PC-9 (cell line): ENCODE measurements around the gene EID1. TPM values are rescaled to one million over a fixed set of nuclear protein-coding genes. Genes with fewer than 3 reads are reported as not detected.
"Not testable (repeated sequence)": the region's sequence is repeated elsewhere in the genome, so short reads cannot be mapped to it uniquely, and the experiment has no call there.

Experiments
- BruUV-seq: library from RNA; stranded (reverse); fragments of 400-500 nt; replicated peaks from 2 replicates; lab custom pipeline; 2021; lab: Mats Ljungman, UMichigan
- CTCF ChIA-PET: fragments of 300-600 bp; sonication (Branson Sonifier 250); formaldehyde crosslinking; loops from one replicate; lab custom pipeline; 2022; ENCODE audit warnings: antibody characterized with exemption; lab: Charles Lee
- POLR2A ChIA-PET: fragments of 300-600 bp; sonication (Branson Sonifier 250); formaldehyde crosslinking; loops from one replicate; lab custom pipeline; 2022; ENCODE audit warnings: antibody characterized with exemption; ENCODE audit not compliant: unreplicated experiment; lab: Charles Lee
- DNase-seq, 2 experiments: peaks; one replicate each; pipeline versions ENCODE4 v3.0.0 to v3.0.0-alpha.2; 2015 to 2022; ENCODE audit warnings: mixed read lengths in 1 of 2
- H2AFZ ChIP-seq: fragments of 200-600 bp; sonication (generic); 2 replicates; pipeline ENCODE4 v1.8.1; 2017; ENCODE audit warnings: antibody characterized with exemption
- H3F3A ChIP-seq: fragments of 200-600 bp; sonication (generic); 2 replicates; pipeline ENCODE4 v1.8.1; 2017; ENCODE audit warnings: antibody characterized with exemption, mild to moderate bottlenecking, low read depth; ENCODE audit not compliant: insufficient read depth
- H3K27ac ChIP-seq: fragments of 200-600 bp; sonication (generic); 2 replicates; pipeline ENCODE4 v1.6.1; 2016; ENCODE audit warnings: mixed run types
- H3K27me3 ChIP-seq: fragments of 200-600 bp; sonication (generic); 2 replicates; pipeline ENCODE4 v1.6.1; 2016; ENCODE audit warnings: low read depth, mixed run types; ENCODE audit not compliant: insufficient read depth
- H3K36me3 ChIP-seq: fragments of 200-600 bp; sonication (generic); 2 replicates; pipeline ENCODE4 v1.6.1; 2016; ENCODE audit warnings: low read depth, mixed run types
- H3K4me1 ChIP-seq: fragments of 200-600 bp; sonication (generic); replicated peaks from 2 replicates; pipeline ENCODE4 v1.6.1; 2016; ENCODE audit warnings: mixed run types; ENCODE audit not compliant: insufficient read depth
- H3K4me2 ChIP-seq: fragments of 200-600 bp; sonication (generic); 2 replicates; pipeline ENCODE4 v1.6.1; 2017; ENCODE audit warnings: mixed run types
- H3K4me3 ChIP-seq: fragments of 200-600 bp; sonication (generic); 2 replicates; pipeline ENCODE4 v1.6.1; 2016; ENCODE audit warnings: mixed run types
- H3K79me2 ChIP-seq: fragments of 200-600 bp; sonication (generic); 2 replicates; pipeline ENCODE4 v1.6.1; 2017; ENCODE audit warnings: low read depth, mixed run types
- H3K9me2 ChIP-seq: fragments of 200-600 bp; sonication (generic); 2 replicates; pipeline ENCODE4 v1.8.1; 2017; ENCODE audit warnings: mild to moderate bottlenecking; ENCODE audit not compliant: insufficient read depth
- H3K9me3 ChIP-seq: fragments of 200-600 bp; sonication (generic); 2 replicates; pipeline ENCODE4 v1.8.1; 2016; ENCODE audit warnings: low read depth; ENCODE audit not compliant: insufficient read depth
- H4K20me1 ChIP-seq: fragments of 200-600 bp; sonication (generic); 2 replicates; pipeline ENCODE4 v1.8.1; 2017; ENCODE audit not compliant: insufficient read depth
- EZH2 ChIP-seq: fragments of 200-600 bp; sonication (generic); IDR thresholded peaks from 2 replicates; pipeline ENCODE4 v1.8.0; 2017; ENCODE audit warnings: antibody characterized with exemption, low read depth
- intact Hi-C: fragments of 100-400 bp; cut with micrococcal nuclease; formaldehyde crosslinking; loops from one replicate; pipeline ENCODE4 v1.10.0; 2022; ENCODE audit not compliant: unreplicated experiment
- total RNA-seq: library from RNA; stranded (reverse); gene quantifications from 2 replicates; pipeline ENCODE4 v1.2.3, GENCODE V29; 2021
- TF ChIP-seq, protein P1 (sequence below): fragments of 200-600 bp; sonication (generic); conservative IDR thresholded peaks from 2 replicates; pipeline ENCODE4 v1.6.1; 2017; ENCODE audit warnings: mixed run types, antibody characterized with exemption, mild to moderate bottlenecking, moderate library complexity

EID1 gene
- total RNA-seq, 1 experiment from 2014 or later, result 73.9 TPM

DNA sequence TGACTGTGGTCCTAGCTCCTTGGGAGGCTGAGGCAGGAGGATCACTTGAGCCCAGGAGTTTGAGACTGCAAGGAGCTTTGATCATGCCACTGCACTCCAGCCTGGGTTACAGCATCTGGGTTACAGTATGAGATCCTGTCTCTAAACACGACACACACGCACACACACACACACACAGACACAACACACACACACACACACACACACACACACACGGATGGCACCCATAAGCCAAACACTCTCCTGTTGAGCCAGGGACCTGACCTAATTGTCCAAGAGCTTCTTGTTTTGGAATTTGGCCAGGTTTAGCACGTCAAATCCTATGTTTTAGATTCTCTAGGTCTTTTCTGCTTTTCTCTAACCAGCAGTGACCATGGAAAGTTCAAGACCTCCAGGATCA, 26.8 kb downstream of the EID1 start:
- ChIA-PET CTCF (no interaction called here), POLR2A (no interaction called here)
- Histone ChIP-seq H3K9me3 (no peaks in the 10 kb centered on the region), H2AFZ (no peak overlapping the region), H3K4me1 (no peaks in the 10 kb centered on the region), H3K4me3 (no peak overlapping the region), H3K36me3 (no peaks in the 10 kb centered on the region), H3K79me2 (no peaks in the 10 kb centered on the region), H3F3A (no peaks in the 10 kb centered on the region), H3K27ac (no peak overlapping the region), H3K27me3 (no peaks in the 10 kb centered on the region), H3K4me2 (no peak overlapping the region), H4K20me1 (no peaks in the 10 kb centered on the region), H3K9me2 (no peaks in the 10 kb centered on the region)
- TF ChIP-seq EZH2, result no peak
- TF ChIP-seq, protein P1, sequence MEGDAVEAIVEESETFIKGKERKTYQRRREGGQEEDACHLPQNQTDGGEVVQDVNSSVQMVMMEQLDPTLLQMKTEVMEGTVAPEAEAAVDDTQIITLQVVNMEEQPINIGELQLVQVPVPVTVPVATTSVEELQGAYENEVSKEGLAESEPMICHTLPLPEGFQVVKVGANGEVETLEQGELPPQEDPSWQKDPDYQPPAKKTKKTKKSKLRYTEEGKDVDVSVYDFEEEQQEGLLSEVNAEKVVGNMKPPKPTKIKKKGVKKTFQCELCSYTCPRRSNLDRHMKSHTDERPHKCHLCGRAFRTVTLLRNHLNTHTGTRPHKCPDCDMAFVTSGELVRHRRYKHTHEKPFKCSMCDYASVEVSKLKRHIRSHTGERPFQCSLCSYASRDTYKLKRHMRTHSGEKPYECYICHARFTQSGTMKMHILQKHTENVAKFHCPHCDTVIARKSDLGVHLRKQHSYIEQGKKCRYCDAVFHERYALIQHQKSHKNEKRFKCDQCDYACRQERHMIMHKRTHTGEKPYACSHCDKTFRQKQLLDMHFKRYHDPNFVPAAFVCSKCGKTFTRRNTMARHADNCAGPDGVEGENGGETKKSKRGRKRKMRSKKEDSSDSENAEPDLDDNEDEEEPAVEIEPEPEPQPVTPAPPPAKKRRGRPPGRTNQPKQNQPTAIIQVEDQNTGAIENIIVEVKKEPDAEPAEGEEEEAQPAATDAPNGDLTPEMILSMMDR, result no peak
- intact Hi-C loops, result no loop called here
- no peak for DNase-seq
- no TSS peak for BruUV-seq

GRCh38 chr15:48905216-48905615, 27.3 kb downstream of the EID1 start:
- POLR2A ChIA-PET, result no interaction called here
- no peak overlapping the region for H3K4me2 ChIP-seq
- CTCF ChIA-PET, result no interaction called here
- BruUV-seq, result no TSS peak
- intact Hi-C loops, result no loop called here
- no peaks in the 10 kb centered on the region for H3K36me3 ChIP-seq
- H3K9me2 ChIP-seq, result no peaks in the 10 kb centered on the region
- no peak for DNase-seq
- TF ChIP-seq EZH2, result no peak
- TF ChIP-seq, protein P1, result no peak
- H3K27ac ChIP-seq, result no peak overlapping the region
- H4K20me1 ChIP-seq, result no peaks in the 10 kb centered on the region
- no peaks in the 10 kb centered on the region for H3K79me2 ChIP-seq
- no peaks in the 10 kb centered on the region for H3K27me3 ChIP-seq
- H3K4me1 ChIP-seq, result no peaks in the 10 kb centered on the region
- no peak overlapping the region for H2AFZ ChIP-seq
- no peaks in the 10 kb centered on the region for H3F3A ChIP-seq
- H3K4me3 ChIP-seq, result no peak overlapping the region
- no peaks in the 10 kb centered on the region for H3K9me3 ChIP-seq

DNA sequence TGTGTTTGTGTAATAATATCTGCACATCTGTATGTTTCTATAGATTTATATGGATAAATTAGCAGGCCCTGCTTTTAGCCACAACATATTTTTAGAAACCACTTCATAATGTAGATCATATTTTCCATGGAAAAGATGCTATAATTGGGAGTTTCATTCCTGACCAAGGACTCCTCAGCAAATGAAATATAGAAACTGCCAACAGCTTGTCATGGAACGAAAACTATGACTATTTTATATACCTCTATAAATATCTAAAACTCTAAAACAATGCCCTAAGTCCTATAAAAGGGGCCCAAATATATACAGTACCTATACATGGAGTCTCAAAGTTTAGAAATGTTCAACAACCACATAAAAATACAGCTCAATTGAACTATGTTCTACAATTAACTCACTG, 27.9 kb downstream of the EID1 start:
- no peaks in the 10 kb centered on the region for H3K9me3 ChIP-seq
- no peak for DNase-seq
- H2AFZ ChIP-seq, result no peak overlapping the region
- no peaks in the 10 kb centered on the region for H3K4me1 ChIP-seq
- ChIA-PET POLR2A (no interaction called here), CTCF (no interaction called here)
- intact Hi-C loops, result no loop called here
- no peaks in the 10 kb centered on the region for H3K79me2 ChIP-seq
- no peak for TF ChIP-seq EZH2
- TF ChIP-seq, protein P1, result no peak
- no peak overlapping the region for H3K4me2 ChIP-seq
- no peaks in the 10 kb centered on the region for H3K36me3 ChIP-seq
- H3K9me2 ChIP-seq, result no peaks in the 10 kb centered on the region
- no peaks in the 10 kb centered on the region for H3F3A ChIP-seq
- no TSS peak for BruUV-seq
- no peaks in the 10 kb centered on the region for H3K27me3 ChIP-seq
- no peaks in the 10 kb centered on the region for H4K20me1 ChIP-seq
- no peak overlapping the region for H3K27ac ChIP-seq
- H3K4me3 ChIP-seq, result no peak overlapping the region

GRCh38 chr15:48909313-48909712, 31.4 kb downstream of the EID1 start:
- H3F3A ChIP-seq, H3K27ac ChIP-seq, H3K27me3 ChIP-seq, H3K36me3 ChIP-seq, H4K20me1 ChIP-seq, H3K4me3 ChIP-seq, H2AFZ ChIP-seq, H3K9me2 ChIP-seq, intact Hi-C loops, H3K4me1 ChIP-seq, CTCF ChIA-PET, H3K9me3 ChIP-seq, BruUV-seq, DNase-seq, H3K4me2 ChIP-seq, POLR2A ChIA-PET, H3K79me2 ChIP-seq: not testable (repeated sequence)

DNA sequence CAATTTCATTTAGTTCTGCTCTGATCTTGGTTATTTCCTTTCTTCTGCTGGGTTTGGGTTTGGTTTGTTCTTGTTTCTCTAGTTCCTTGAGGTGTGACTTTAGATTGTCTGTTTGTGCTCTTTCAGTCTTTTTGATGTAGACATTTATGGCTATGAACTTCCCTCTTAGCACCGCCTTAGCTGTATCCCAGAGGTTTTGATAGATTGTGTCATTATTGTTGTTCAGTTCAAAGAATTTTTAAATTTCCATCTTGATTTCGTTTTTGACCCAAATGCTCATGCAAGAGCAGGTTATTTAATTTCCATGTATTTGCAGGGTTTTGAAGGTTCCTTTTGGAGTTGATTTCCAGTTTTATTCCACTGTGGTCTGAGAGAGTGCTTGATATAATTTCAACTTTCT, 32.6 kb downstream of the EID1 start:
- H3K36me3 ChIP-seq, H3K79me2 ChIP-seq, BruUV-seq, POLR2A ChIA-PET, H3K9me2 ChIP-seq, H2AFZ ChIP-seq, H3K27ac ChIP-seq, H3K4me1 ChIP-seq, intact Hi-C loops, CTCF ChIA-PET, H3K4me2 ChIP-seq, H3F3A ChIP-seq, H4K20me1 ChIP-seq, H3K27me3 ChIP-seq, DNase-seq, H3K4me3 ChIP-seq, H3K9me3 ChIP-seq: not testable (repeated sequence)
